PFSK-1 (cell line): ENCODE measurements around the gene CACNA2D4.

Experiments
- FOXP2 ChIP-seq: optimal IDR thresholded peaks from 2 replicates; pipeline ENCODE3; 2011; ENCODE audit warnings: borderline replicate concordance, control low read depth, inconsistent platforms; ENCODE audit not compliant: insufficient read depth; ENCODE audit errors: extremely low read length, extremely low read depth
- POLR2AphosphoS5 ChIP-seq: IDR thresholded peaks from 2 replicates; pipeline ENCODE4 v1.6.1; 2012; ENCODE audit warnings: low read depth, mild to moderate bottlenecking, control low read depth, low read length, moderate library complexity
- REST ChIP-seq, 2 experiments: IDR thresholded peaks; 2 replicates each; pipeline versions ENCODE4 v1.6.1 to v1.8.0; 2011 to 2012; ENCODE audit warnings: low read depth in 2 of 2, low read length in 2 of 2, control low read depth in 1 of 2, inconsistent platforms in 1 of 2, mild to moderate bottlenecking in 1 of 2, moderate library complexity in 1 of 2; ENCODE audit not compliant: insufficient read depth in 1 of 2
- SIN3A ChIP-seq: IDR thresholded peaks from 2 replicates; pipeline ENCODE4 v1.6.1; 2012; ENCODE audit warnings: mild to moderate bottlenecking, low read length, moderate library complexity, borderline replicate concordance; ENCODE audit not compliant: insufficient read depth
- TAF1 ChIP-seq: IDR thresholded peaks from 2 replicates; pipeline ENCODE4 v1.6.1; 2012; ENCODE audit warnings: low read length, control low read depth, borderline replicate concordance; ENCODE audit not compliant: insufficient read depth

Gene CACNA2D4

DNA sequence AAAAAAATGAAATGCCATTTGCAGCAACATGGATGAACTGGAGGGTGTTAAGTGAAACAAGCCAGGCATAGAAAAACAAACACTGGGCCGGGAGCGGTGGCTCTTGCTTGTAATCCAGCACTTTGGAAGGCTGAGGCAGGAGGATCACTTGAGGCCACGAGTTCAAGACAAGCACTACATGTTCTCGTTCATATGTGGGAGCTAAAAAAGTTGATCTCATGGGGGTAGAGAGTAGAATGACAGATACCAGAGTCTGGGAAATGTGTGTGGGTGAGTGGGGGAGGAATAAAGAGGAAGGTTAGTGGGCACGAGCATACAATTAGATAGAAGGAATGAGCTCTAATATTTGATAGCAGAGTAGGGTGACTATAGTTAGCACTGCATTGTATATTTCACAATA is 21.5 kb downstream of the CACNA2D4 start:
- no peak for TF ChIP-seq POLR2AphosphoS5
- no peak for TF ChIP-seq FOXP2
- TF ChIP-seq SIN3A, result no peak
- TF ChIP-seq TAF1, result no peak
- TF ChIP-seq REST (IDR thresholded peaks at IDR 0.05; ENCODE audit: insufficient read depth in 1 of 2, low read depth in 2 of 2, low read length in 2 of 2), result no peak

GRCh38 chr12:1890810-1891209 is 27.6 kb downstream of the CACNA2D4 start:
- no peak for TF ChIP-seq SIN3A
- TF ChIP-seq REST (IDR thresholded peaks at IDR 0.05; ENCODE audit: insufficient read depth in 1 of 2, low read depth in 2 of 2, low read length in 2 of 2), result no peak
- no peak for TF ChIP-seq TAF1

- TF ChIP-seq POLR2AphosphoS5, result no peak
- TF ChIP-seq SIN3A, result no peak
- TF ChIP-seq REST (IDR thresholded peaks at IDR 0.05; ENCODE audit: insufficient read depth in 1 of 2, low read depth in 2 of 2, low read length in 2 of 2), result no peak
- no peak for TF ChIP-seq TAF1
- no peak for TF ChIP-seq FOXP2
Measured at GRCh38 chr12:1890119-1890703, 28.2 kb downstream of the CACNA2D4 start.

DNA sequence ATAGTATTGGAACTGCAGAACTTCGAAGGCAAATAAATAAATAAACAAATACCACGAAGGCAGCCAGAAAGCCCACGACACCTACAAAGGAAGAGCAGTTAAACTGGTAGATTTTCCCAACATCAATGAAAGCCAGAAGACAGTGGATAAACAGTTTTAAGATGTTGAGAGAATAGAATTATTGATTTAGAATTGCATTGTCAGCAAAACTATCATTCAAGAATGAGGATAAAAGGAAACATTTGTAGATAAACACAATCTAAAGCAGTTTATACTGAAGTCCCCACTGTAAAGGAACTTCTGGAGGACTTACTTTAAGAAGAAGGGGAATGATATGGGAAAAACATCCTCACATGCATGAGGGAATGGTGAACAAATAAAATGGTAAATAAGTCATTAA is 29.5 kb downstream of the CACNA2D4 start:
- TF ChIP-seq TAF1 (no peak), REST (IDR thresholded peaks at IDR 0.05; ENCODE audit: insufficient read depth in 1 of 2, low read depth in 2 of 2, low read length in 2 of 2) (no peak), FOXP2 (no peak), SIN3A (no peak), POLR2AphosphoS5 (no peak)

- TF ChIP-seq FOXP2, result no peak
- TF ChIP-seq REST (IDR thresholded peaks at IDR 0.05; ENCODE audit: insufficient read depth in 1 of 2, low read depth in 2 of 2, low read length in 2 of 2), result no peak
- no peak for TF ChIP-seq SIN3A
- no peak for TF ChIP-seq TAF1
Measured at GRCh38 chr12:1886396-1887008, 31.9 kb downstream of the CACNA2D4 start.
